Measurements from ENCODE around the gene BICDL2. TPM values are rescaled to one million over a fixed set of nuclear protein-coding genes. Genes with fewer than 3 reads are reported as not detected.
"Not testable (repeated sequence)": the region's sequence is repeated elsewhere in the genome, so short reads cannot be mapped to it uniquely, and the experiment has no call there.

BICDL2 gene
- total RNA-seq, 1 experiment from 2014 or later = not detected

DNA sequence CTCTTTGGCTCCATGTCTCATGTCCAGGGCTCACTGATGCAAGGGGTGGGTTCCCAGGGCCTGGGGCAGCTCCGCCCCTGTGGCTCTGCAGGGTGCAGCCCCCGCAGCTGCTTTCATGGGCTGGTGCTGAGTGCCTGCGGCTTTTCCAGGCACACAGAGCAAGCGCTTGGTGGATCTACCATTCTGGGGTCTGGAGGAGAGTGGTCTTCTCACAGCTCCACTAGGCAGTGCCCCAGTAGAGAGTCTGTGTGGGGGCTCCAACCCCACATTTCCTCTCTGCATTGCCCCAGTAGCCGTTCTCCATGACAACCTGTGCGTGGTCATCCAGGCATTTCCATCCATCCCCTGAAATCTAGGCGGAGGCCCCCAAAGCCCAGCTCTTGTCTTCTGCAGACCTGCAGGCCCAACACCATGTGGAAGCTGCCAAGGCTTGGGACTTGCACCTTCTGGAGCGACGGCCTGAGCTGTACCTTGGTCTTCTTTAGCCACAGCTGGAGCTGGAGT, 33.9 kb upstream of the BICDL2 start:
- no peak overlapping the region for H3K27ac ChIP-seq (ENCODE audit: low read depth, low read length, poor library complexity, severe bottlenecking)
- no peaks in the 10 kb centered on the region for H3K36me3 ChIP-seq (ENCODE audit: insufficient read depth, low read length, poor library complexity, severe bottlenecking)
- CTCF ChIA-PET = no interaction called here
- no peaks in the 10 kb centered on the region for H3K9me3 ChIP-seq (ENCODE audit: low read depth, low read length, poor library complexity, severe bottlenecking)
- no peaks in the 10 kb centered on the region for H3K4me1 ChIP-seq (ENCODE audit: insufficient read depth, low read length, poor library complexity, severe bottlenecking)
- intact Hi-C loops (cut with micrococcal nuclease; ENCODE audit: unreplicated experiment) = no loop called here
- no TSS peak for BruUV-seq (replicated peaks)
- POLR2A ChIA-PET (ENCODE audit: low non-redundant PET) = no interaction called here
- no peak overlapping the region for H3K4me3 ChIP-seq (ENCODE audit: low read depth, low read length, poor library complexity, severe bottlenecking)
- H3K27me3 ChIP-seq (replicated peaks; ENCODE audit: insufficient read depth, low read depth, low read length, poor library complexity) = no peaks in the 10 kb centered on the region
- no peak for DNase-seq (ENCODE audit: low spot score)
- TF ChIP-seq CTCF (conservative IDR thresholded peaks at IDR 0.05; ENCODE audit: low read depth, low read length) (no peak), EZH2 (IDR thresholded peaks at IDR 0.05; ENCODE audit: borderline replicate concordance, low read depth, low read length, poor library complexity, severe bottlenecking) (no peak)

- H3K9me3 ChIP-seq (ENCODE audit: low read depth, low read length, poor library complexity, severe bottlenecking); H3K27me3 ChIP-seq (replicated peaks; ENCODE audit: insufficient read depth, low read depth, low read length, poor library complexity); H3K36me3 ChIP-seq (ENCODE audit: insufficient read depth, low read length, poor library complexity, severe bottlenecking); CTCF ChIA-PET; BruUV-seq (replicated peaks); H3K4me1 ChIP-seq (ENCODE audit: insufficient read depth, low read length, poor library complexity, severe bottlenecking); DNase-seq (ENCODE audit: low spot score); intact Hi-C loops (cut with micrococcal nuclease; ENCODE audit: unreplicated experiment); POLR2A ChIA-PET (ENCODE audit: low non-redundant PET); H3K4me3 ChIP-seq (ENCODE audit: low read depth, low read length, poor library complexity, severe bottlenecking); H3K27ac ChIP-seq (ENCODE audit: low read depth, low read length, poor library complexity, severe bottlenecking): not testable (repeated sequence)
Observed at GRCh38 chr16:3069146-3069545, 32.4 kb upstream of the BICDL2 start.

GRCh38 chr16:3068487-3068886, 31.7 kb upstream of the BICDL2 start:
- ChIA-PET CTCF (no interaction called here), POLR2A (ENCODE audit: low non-redundant PET) (no interaction called here)
- BruUV-seq (replicated peaks) = no TSS peak
- Histone ChIP-seq H3K36me3 (ENCODE audit: insufficient read depth, low read length, poor library complexity, severe bottlenecking) (no peaks in the 10 kb centered on the region), H3K4me1 (ENCODE audit: insufficient read depth, low read length, poor library complexity, severe bottlenecking) (no peaks in the 10 kb centered on the region), H3K27me3 (replicated peaks; ENCODE audit: insufficient read depth, low read depth, low read length, poor library complexity) (no peaks in the 10 kb centered on the region), H3K4me3 (ENCODE audit: low read depth, low read length, poor library complexity, severe bottlenecking) (no peak overlapping the region), H3K9me3 (ENCODE audit: low read depth, low read length, poor library complexity, severe bottlenecking) (no peaks in the 10 kb centered on the region), H3K27ac (ENCODE audit: low read depth, low read length, poor library complexity, severe bottlenecking) (no peak overlapping the region)
- no peak for DNase-seq (ENCODE audit: low spot score)
- intact Hi-C loops (cut with micrococcal nuclease; ENCODE audit: unreplicated experiment) = no loop called here
- TF ChIP-seq EZH2 (IDR thresholded peaks at IDR 0.05; ENCODE audit: borderline replicate concordance, low read depth, low read length, poor library complexity, severe bottlenecking) = no peak
- no peak for TF ChIP-seq CTCF (conservative IDR thresholded peaks at IDR 0.05; ENCODE audit: low read depth, low read length)

DNA sequence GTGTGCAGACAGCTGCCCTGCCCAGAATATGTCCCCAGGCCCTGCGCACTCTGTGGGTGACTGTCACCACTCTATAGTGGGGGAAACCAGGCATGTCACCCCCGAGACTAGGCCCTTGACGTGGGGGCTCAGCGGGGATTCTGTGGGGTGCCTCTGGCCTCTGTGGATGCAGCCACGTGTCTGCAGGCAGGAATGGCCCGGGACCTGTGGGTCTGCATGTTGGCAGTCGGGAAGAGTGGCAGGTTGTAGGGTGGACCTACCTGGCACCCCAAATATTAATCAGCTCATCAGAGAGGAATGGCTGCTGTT, 29.6 kb upstream of the BICDL2 start:
- intact Hi-C loops (cut with micrococcal nuclease; ENCODE audit: unreplicated experiment) = no loop called here
- Histone ChIP-seq H3K27ac (ENCODE audit: low read depth, low read length, poor library complexity, severe bottlenecking) (no peak overlapping the region), H3K4me1 (ENCODE audit: insufficient read depth, low read length, poor library complexity, severe bottlenecking) (no peaks in the 10 kb centered on the region), H3K9me3 (ENCODE audit: low read depth, low read length, poor library complexity, severe bottlenecking) (no peaks in the 10 kb centered on the region), H3K36me3 (ENCODE audit: insufficient read depth, low read length, poor library complexity, severe bottlenecking) (no peaks in the 10 kb centered on the region), H3K27me3 (replicated peaks; ENCODE audit: insufficient read depth, low read depth, low read length, poor library complexity) (no peaks in the 10 kb centered on the region), H3K4me3 (ENCODE audit: low read depth, low read length, poor library complexity, severe bottlenecking) (no peak overlapping the region)
- BruUV-seq (replicated peaks) = no TSS peak
- no peak for TF ChIP-seq EZH2 (IDR thresholded peaks at IDR 0.05; ENCODE audit: borderline replicate concordance, low read depth, low read length, poor library complexity, severe bottlenecking)
- TF ChIP-seq CTCF (conservative IDR thresholded peaks at IDR 0.05; ENCODE audit: low read depth, low read length) = no peak
- ChIA-PET POLR2A (ENCODE audit: low non-redundant PET) (no interaction called here), CTCF (interaction anchor here (0.6 kb wide), 1 partner anchor 958 kb away, joined by 3 read pairs; no protein-coding TSS in a partner anchor)
- DNase-seq (ENCODE audit: low spot score) = no peak

Data from A673 (cell line).